Mesendoderm (in vitro differentiated cells): ENCODE data around the gene DTNB.
"Not testable (repeated sequence)": the region's sequence is repeated elsewhere in the genome, so short reads cannot be mapped to it uniquely, and the experiment has no call there.

Source experiments
- DNase-seq: peaks from one replicate; pipeline ENCODE4 v3.0.0; 2013
- H2AK5ac ChIP-seq: 2 replicates; pipeline ENCODE4 v1.6.1; 2013; ENCODE audit warnings: low read length, inconsistent platforms
- H2BK120ac ChIP-seq: 2 replicates; pipeline ENCODE4 v1.6.1; 2013; ENCODE audit warnings: low read depth, mild to moderate bottlenecking, low read length, moderate library complexity, mixed read lengths
- H2BK15ac ChIP-seq: replicated peaks from 2 replicates; pipeline ENCODE4 v1.6.1; 2013; ENCODE audit warnings: low read depth, mild to moderate bottlenecking, moderate library complexity
- H2BK5ac ChIP-seq: 2 replicates; pipeline ENCODE4 v1.6.1; 2013; ENCODE audit warnings: low read length, inconsistent platforms
- H3K18ac ChIP-seq: 2 replicates; pipeline ENCODE4 v1.6.1; 2013; ENCODE audit warnings: mild to moderate bottlenecking, low read length, mixed read lengths
- H3K23ac ChIP-seq: one replicate; pipeline ENCODE4 v1.6.1; 2013; ENCODE audit warnings: low read length
- H3K27ac ChIP-seq: 2 replicates; pipeline ENCODE4 v1.5.1; 2013; ENCODE audit warnings: low read depth, mild to moderate bottlenecking, inconsistent platforms, low read length, moderate library complexity
- H3K27me3 ChIP-seq: 2 replicates; pipeline ENCODE4 v1.6.1; 2013; ENCODE audit warnings: low read length, control low read depth, mild to moderate bottlenecking, inconsistent platforms; ENCODE audit not compliant: insufficient read depth, poor library complexity
- H3K36me3 ChIP-seq: 2 replicates; pipeline ENCODE4 v1.6.1; 2013; ENCODE audit warnings: low read length, inconsistent platforms; ENCODE audit not compliant: control insufficient read depth, insufficient read depth
- H3K4ac ChIP-seq: one replicate; pipeline ENCODE4 v1.6.1; 2013; ENCODE audit warnings: low read depth, mild to moderate bottlenecking, low read length, moderate library complexity
- H3K4me1 ChIP-seq: 2 replicates; pipeline ENCODE4 v1.6.1; 2013; ENCODE audit warnings: low read depth, low read length, inconsistent platforms; ENCODE audit not compliant: control insufficient read depth
- H3K4me2 ChIP-seq: 2 replicates; pipeline ENCODE4 v1.6.1; 2013; ENCODE audit warnings: low read length
- H3K4me3 ChIP-seq: 2 replicates; pipeline ENCODE4 v1.5.1; 2013; ENCODE audit warnings: mild to moderate bottlenecking, low read length
- H3K56ac ChIP-seq: one replicate; pipeline ENCODE4 v1.6.1; 2013; ENCODE audit warnings: low read length
- H3K79me1 ChIP-seq: 2 replicates; pipeline ENCODE4 v1.6.1; 2013; ENCODE audit warnings: low read length, inconsistent platforms
- H3K79me2 ChIP-seq: 2 replicates; pipeline ENCODE4 v1.6.1; 2013; ENCODE audit warnings: mild to moderate bottlenecking, low read length; ENCODE audit not compliant: control insufficient read depth, insufficient read depth
- H3K9ac ChIP-seq: 2 replicates; pipeline ENCODE4 v1.6.1; 2013; ENCODE audit warnings: low read length, inconsistent platforms
- H4K5ac ChIP-seq: one replicate; pipeline ENCODE4 v1.6.1; 2013; ENCODE audit warnings: low read length
- H4K8ac ChIP-seq: one replicate; pipeline ENCODE4 v1.6.1; 2013; ENCODE audit warnings: low read depth, mild to moderate bottlenecking, control low read depth, low read length, moderate library complexity
- WGBS: extraction: QIAGEN DNeasy Blood & Tissue Kit; methylation state at CpG from one replicate; pipeline ENCODE4 v1.1.7; 2013; ENCODE audit warnings: low lambda C conversion rate, missing lambda C conversion rate; ENCODE audit not compliant: insufficient coverage; ENCODE audit errors: extremely low coverage; 5-methylcytosine and 5-hydroxymethylcytosine counted together

The DTNB gene

DNA sequence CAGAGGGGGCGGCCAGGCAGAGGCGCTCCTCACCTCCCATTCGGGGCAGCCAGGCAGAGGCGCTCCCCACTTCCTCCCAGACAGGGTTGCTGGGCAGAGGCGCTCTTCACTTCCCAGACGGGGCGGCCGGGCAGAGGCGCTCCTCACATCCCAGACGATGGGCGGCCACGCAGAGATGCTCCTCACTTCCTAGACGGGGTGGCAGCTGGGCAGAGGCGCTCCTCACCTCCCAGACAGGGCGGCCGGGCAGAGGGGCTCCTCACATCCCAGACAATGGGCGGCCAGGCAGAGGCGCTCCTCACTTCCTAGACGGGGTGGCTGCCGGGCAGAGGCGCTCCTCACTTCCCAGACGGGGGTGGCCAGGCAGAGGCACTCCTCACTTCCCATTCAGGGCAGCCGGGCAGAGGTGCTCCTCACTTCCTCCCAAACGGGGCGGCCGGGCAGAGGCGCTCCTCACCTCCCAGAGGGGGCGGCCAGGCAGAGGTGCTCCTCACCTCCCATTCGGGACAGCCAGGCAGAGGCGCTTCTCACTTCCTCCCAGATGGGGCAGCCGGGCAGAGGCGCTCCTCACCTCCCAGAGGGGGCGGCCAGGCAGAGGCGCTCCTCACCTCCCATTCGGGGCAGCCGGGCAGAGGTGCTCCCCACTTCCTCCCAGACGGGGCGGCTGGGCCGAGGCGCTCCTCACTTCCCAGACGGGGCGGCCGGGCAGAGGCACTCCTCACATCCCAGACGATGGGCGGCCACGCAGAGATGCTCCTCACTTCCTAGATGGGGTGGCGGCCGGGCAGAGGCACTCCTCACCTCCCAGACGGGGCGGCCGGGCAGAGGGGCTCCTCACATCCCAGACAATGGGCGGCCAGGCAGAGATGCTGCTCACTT, 137.7 kb downstream of the DTNB start:
- H4K8ac ChIP-seq, H3K79me2 ChIP-seq, H4K5ac ChIP-seq, H3K4me1 ChIP-seq, H2AK5ac ChIP-seq, H3K36me3 ChIP-seq, H3K4ac ChIP-seq, H2BK15ac ChIP-seq, H2BK120ac ChIP-seq, H3K4me3 ChIP-seq, H3K23ac ChIP-seq, H2BK5ac ChIP-seq, H3K27me3 ChIP-seq, H3K9ac ChIP-seq, H3K4me2 ChIP-seq, H3K27ac ChIP-seq, DNase-seq, H3K79me1 ChIP-seq, H3K56ac ChIP-seq, H3K18ac ChIP-seq: not testable (repeated sequence)
- no CpG with 5 or more reads among the region's 52 CpGs for WGBS

GRCh38 chr2:25534937-25535336, 138.4 kb downstream of the DTNB start:
- not testable (repeated sequence) for H3K4me2 ChIP-seq, DNase-seq, H3K79me1 ChIP-seq, H4K8ac ChIP-seq, H3K27ac ChIP-seq, H3K4me1 ChIP-seq, H3K56ac ChIP-seq, H3K9ac ChIP-seq, H3K4ac ChIP-seq, H3K79me2 ChIP-seq, H2BK120ac ChIP-seq, H3K27me3 ChIP-seq, H2AK5ac ChIP-seq, H2BK15ac ChIP-seq, H4K5ac ChIP-seq, H2BK5ac ChIP-seq, H3K36me3 ChIP-seq, H3K18ac ChIP-seq, H3K4me3 ChIP-seq, H3K23ac ChIP-seq
- WGBS = no CpG with 5 or more reads among the region's 22 CpGs

GRCh38 chr2:25534455-25534854, 138.9 kb downstream of the DTNB start:
- no peaks in the 10 kb centered on the region for H3K4me1 ChIP-seq
- no CpG with 5 or more reads among the region's 26 CpGs for WGBS
- no peak overlapping the region for H2BK5ac ChIP-seq
- no peak overlapping the region for H4K5ac ChIP-seq
- H3K56ac ChIP-seq = no peak overlapping the region
- no peak overlapping the region for H3K4me3 ChIP-seq
- H2BK120ac ChIP-seq = no peak overlapping the region
- no peak overlapping the region for H2AK5ac ChIP-seq
- H3K79me1 ChIP-seq = no peaks in the 10 kb centered on the region
- H3K4ac ChIP-seq = no peak overlapping the region
- no peak overlapping the region for H3K4me2 ChIP-seq
- no peak overlapping the region for H3K23ac ChIP-seq
- no peak for DNase-seq
- no peaks in the 10 kb centered on the region for H3K36me3 ChIP-seq
- H4K8ac ChIP-seq = no peak overlapping the region
- H3K9ac ChIP-seq = no peak overlapping the region
- no peak overlapping the region for H3K27ac ChIP-seq
- no peak overlapping the region for H3K18ac ChIP-seq
- H3K27me3 ChIP-seq = no peaks in the 10 kb centered on the region
- no peaks in the 10 kb centered on the region for H3K79me2 ChIP-seq
- H2BK15ac ChIP-seq = no peak overlapping the region

GRCh38 chr2:25533771-25534170, 139.6 kb downstream of the DTNB start:
- H3K36me3 ChIP-seq, H2BK5ac ChIP-seq, H3K79me1 ChIP-seq, H4K5ac ChIP-seq, H3K4me2 ChIP-seq, H3K79me2 ChIP-seq, H3K4me3 ChIP-seq, H3K27ac ChIP-seq, H3K9ac ChIP-seq, H2BK15ac ChIP-seq, H3K56ac ChIP-seq, H2BK120ac ChIP-seq, H4K8ac ChIP-seq, H3K27me3 ChIP-seq, H3K18ac ChIP-seq, DNase-seq, H2AK5ac ChIP-seq, H3K23ac ChIP-seq, H3K4ac ChIP-seq, H3K4me1 ChIP-seq: not testable (repeated sequence)
- 100% methylated on average over 1 of the region's 5 CpGs for WGBS

DNA sequence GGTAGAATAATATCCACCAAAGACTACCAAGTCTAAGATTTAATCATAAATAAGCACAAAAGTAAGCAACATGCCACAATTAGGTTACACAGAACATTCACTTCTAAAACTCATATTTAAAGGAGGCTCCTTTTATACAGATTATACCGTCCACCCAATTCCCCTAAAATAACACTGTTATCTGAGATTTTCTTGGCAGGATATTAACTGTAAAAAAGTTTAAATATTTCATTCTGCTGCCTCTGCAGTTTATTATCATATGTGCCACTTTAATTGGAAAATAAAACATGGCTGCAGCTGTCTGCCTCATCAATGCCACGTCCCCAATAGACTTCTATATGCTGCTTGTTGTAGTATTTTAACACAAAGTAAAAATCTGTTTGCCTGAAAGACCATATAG, 140.9 kb downstream of the DTNB start:
- Histone ChIP-seq H3K9ac (no peak overlapping the region), H3K56ac (no peak overlapping the region), H2BK15ac (no peak overlapping the region), H3K4me3 (no peak overlapping the region), H2AK5ac (no peak overlapping the region), H2BK5ac (no peak overlapping the region), H3K4ac (no peak overlapping the region), H3K27me3 (no peaks in the 10 kb centered on the region), H4K5ac (no peak overlapping the region), H3K4me2 (no peak overlapping the region), H3K36me3 (no peaks in the 10 kb centered on the region), H3K4me1 (no peaks in the 10 kb centered on the region), H2BK120ac (no peak overlapping the region), H4K8ac (no peak overlapping the region), H3K23ac (no peak overlapping the region), H3K27ac (no peak overlapping the region), H3K18ac (no peak overlapping the region), H3K79me1 (no peaks in the 10 kb centered on the region), H3K79me2 (no peaks in the 10 kb centered on the region)
- whole genome bisulfite sequencing = no CpG with 5 or more reads among the region's 2 CpGs
- DNase-seq = no peak

DNA sequence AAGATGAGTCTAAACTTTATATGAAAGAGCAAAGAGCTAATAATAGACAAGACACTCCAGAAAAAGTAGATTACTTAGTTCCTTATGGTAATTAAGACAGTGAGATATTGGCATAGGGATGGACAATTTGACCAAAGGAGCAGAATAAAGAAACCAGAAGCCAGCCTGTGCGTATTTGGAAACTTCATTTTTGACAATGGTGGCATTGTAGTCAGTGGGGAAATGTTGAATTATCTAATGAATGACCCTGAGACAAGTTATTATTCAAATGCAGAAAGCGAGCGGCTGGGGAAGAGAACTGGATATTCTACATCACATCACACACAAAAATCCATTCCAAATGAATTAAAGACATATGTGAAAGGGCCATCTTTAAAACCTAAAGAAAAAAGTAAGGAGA, 144.3 kb downstream of the DTNB start:
- Histone ChIP-seq H2BK15ac (no peak overlapping the region), H3K79me1 (no peaks in the 10 kb centered on the region), H3K79me2 (no peaks in the 10 kb centered on the region), H3K4me1 (no peaks in the 10 kb centered on the region), H3K4ac (no peak overlapping the region), H3K27me3 (no peaks in the 10 kb centered on the region), H2BK5ac (no peak overlapping the region), H3K18ac (no peak overlapping the region), H2AK5ac (no peak overlapping the region), H4K5ac (no peak overlapping the region), H3K27ac (no peak overlapping the region), H3K56ac (no peak overlapping the region), H3K36me3 (no peaks in the 10 kb centered on the region), H3K9ac (no peak overlapping the region), H2BK120ac (no peak overlapping the region), H3K4me2 (no peak overlapping the region), H3K23ac (no peak overlapping the region), H3K4me3 (no peak overlapping the region), H4K8ac (no peak overlapping the region)
- WGBS = no CpG with 5 or more reads among the region's 3 CpGs
- DNase-seq = no peak
